Adrenal gland (tissue), 5 donors: ENCODE measurements around the gene WBP1L.
"Not testable (repeated sequence)": the region's sequence is repeated elsewhere in the genome, so short reads cannot be mapped to it uniquely, and the experiment has no call there.

ENCODE experiments used
- CTCF ChIP-seq, 6 experiments: fragments of 450-650 bp in 4 of 6; fragments of 200-600 bp in 2 of 6; sonication (generic) in 1 of 6; IDR thresholded peaks; 1 replicate in 5 of 6; 2 replicates in 1 of 6; pipeline versions ENCODE4 v1.5.1 to v1.8.0; 2016 to 2021; ENCODE audit warnings: antibody characterized with exemption in 6 of 6, mild to moderate bottlenecking in 2 of 6, moderate library complexity in 1 of 6
- POLR2A ChIP-seq, 2 donors: fragments of 450-650 bp; IDR thresholded peaks; one replicate each; pipeline ENCODE4 v1.6.1; 2017; ENCODE audit warnings: antibody characterized with exemption in 2 of 2, mild to moderate bottlenecking in 2 of 2, moderate library complexity in 1 of 2
- donor health status: DM: no; HTN: no; CAD: no.

GRCh38 chr10:102838276-102838927 lies 94.7 kb downstream of the WBP1L start:
- not testable (repeated sequence) for TF ChIP-seq CTCF, POLR2A (IDR thresholded peaks at IDR 0.05)
